GM19238 (cell line): ENCODE measurements around the gene MTA2.

Experiments
- DNase-seq: peaks from one replicate; pipeline ENCODE4 v3.0.0; 2011; ENCODE audit warnings: low spot score; ENCODE audit not compliant: insufficient read length

The MTA2 gene

GRCh38 chr11:62612366-62613290 is 11.0 kb upstream of the MTA2 start, which contains the start of the genes EML3 and ROM1:
Gene EML3, minus strand, starts transcription at chr11:62612775. Its CDS starts 318 bp downstream, at chr11:62612457.
Gene ROM1, plus strand, starts transcription at chr11:62613257. Its CDS starts 25 bp downstream, at chr11:62613282.
- DNase-seq: peak; percentile 95

GRCh38 chr11:62611705-62612365 is 10.2 kb upstream of the MTA2 start:
- DNase-seq: peak; percentile 63

- DNase-seq: no peak
These were observed 9.4 kb upstream of the MTA2 start for GRCh38 chr11:62610814-62611704.

GRCh38 chr11:62610403-62610802 is 8.7 kb upstream of the MTA2 start:
- no peak for DNase-seq

- DNase-seq: no peak
These were observed 7.1 kb upstream of the MTA2 start for GRCh38 chr11:62608776-62609175.

GRCh38 chr11:62607714-62608113 is 6.0 kb upstream of the MTA2 start:
- DNase-seq: no peak

GRCh38 chr11:62605902-62606301 is 4.2 kb upstream of the MTA2 start:
- DNase-seq: no peak

- DNase-seq: no peak
These were observed 3.8 kb upstream of the MTA2 start for GRCh38 chr11:62605467-62605866.

- DNase-seq: no peak
These were observed 2.9 kb upstream of the MTA2 start for GRCh38 chr11:62604460-62605120.

- DNase-seq: no peak
These were observed 2.2 kb upstream of the MTA2 start for GRCh38 chr11:62603776-62604299.

GRCh38 chr11:62603072-62603408 is 1.4 kb upstream of the MTA2 start:
- DNase-seq: no peak

GRCh38 chr11:62602141-62603071 is 741 bp upstream of the MTA2 start:
- DNase-seq: no peak

GRCh38 chr11:62601122-62601371 is 618 bp downstream of the MTA2 start:
- no peak for DNase-seq

GRCh38 chr11:62600367-62601121 is 1.1 kb downstream of the MTA2 start:
- no peak for DNase-seq

GRCh38 chr11:62599901-62600300 is 1.8 kb downstream of the MTA2 start:
- no peak for DNase-seq

GRCh38 chr11:62599069-62599696 is 2.5 kb downstream of the MTA2 start:
- peak; percentile 97 for DNase-seq

- DNase-seq: no peak
These were observed 6.5 kb downstream of the MTA2 start for GRCh38 chr11:62595124-62595523.

GRCh38 chr11:62593434-62594044 is 8.1 kb downstream of the MTA2 start:
- no peak for DNase-seq
